ENCODE measurements around the gene ZNF579.
"Not testable (repeated sequence)": the region's sequence is repeated elsewhere in the genome, so short reads cannot be mapped to it uniquely, and the experiment has no call there.

The ZNF579 gene

DNA sequence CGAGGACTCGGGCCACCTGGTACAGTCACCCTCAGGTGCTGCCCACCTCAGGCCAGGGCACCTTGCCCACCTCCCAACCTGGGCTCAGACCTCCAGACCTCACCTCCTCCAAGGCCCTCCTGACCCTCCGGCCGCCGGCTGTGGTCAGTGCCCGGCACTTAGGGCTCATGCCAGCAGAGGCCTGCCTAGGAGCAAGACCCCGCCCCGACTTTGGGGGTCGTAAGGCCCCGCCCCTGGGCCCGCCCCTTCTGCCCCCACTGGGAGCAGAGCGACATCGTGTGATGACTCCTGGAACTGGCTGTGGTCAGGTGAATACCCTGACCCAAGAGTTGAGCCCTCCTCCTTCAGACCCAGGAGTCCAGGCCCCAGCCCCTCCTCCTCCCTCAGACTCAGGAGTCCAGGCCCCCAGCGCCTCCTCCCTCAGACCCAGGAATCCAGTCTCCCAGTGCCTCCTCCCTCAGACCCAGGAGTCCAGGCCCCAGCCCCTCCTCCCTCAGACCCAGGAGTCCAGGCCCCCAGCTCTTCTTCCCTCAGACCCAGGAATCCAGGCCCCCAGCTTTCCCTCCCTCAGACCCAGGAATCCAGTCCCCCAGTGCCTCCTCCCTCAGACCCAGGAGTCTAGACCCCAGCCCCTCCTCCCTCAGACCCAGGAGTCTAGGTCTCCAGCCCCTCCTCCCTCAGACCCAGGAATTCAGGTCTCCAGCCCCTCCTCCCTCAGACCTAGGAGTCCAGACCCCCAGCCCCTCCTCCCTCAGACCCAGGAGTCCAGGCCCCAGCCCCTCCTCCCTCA lies 43.5 kb downstream of the ZNF579 start, which contains the start of gene SBK2:
TSS of gene SBK2 (minus strand) at position 183 of the 790 bp plus-strand sequence. CDS start 839 bp downstream, outside the sequence.
- DNase-seq, result no peak

DNA sequence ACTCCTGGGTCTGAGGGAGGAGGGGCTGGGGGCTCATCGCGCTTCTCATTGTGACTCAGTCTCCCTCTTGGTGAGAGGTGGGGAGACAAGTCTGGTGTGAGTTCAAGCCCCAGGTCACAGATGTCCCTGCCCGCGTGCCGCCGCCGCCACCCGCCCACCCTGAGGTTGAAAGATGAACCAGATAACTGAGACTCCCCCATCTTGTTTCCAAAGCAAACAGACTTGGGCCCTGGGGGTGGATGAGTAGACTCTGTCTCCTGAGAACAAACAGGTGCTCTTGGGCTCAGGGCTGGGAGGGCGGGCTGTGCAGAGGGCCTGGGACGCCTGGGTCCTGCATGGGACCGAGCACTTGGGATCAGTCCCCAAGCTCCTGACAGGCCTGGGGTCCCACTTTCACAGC lies 44.3 kb downstream of the ZNF579 start:
- DNase-seq, result no peak

DNA sequence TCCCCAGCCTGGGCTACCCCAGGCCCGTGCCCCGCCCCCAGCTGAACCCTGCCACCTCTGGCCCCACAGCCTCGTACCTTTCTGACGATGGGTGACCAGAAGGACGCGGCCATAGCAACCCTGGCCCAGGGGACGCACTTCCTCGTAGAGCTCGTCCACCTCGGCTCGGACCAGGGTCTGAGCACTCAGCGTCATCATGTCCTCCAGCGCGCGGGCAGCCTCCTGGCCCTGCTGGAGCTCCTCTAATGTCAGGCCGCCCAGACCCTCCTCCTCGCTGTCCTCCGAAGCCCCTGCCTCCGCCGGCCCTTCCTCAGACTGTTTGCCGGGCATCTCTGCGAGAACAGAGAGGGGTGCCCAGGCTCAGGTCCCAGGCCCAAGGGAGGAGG lies 44.7 kb downstream of the ZNF579 start:
- DNase-seq, result no peak

DNA sequence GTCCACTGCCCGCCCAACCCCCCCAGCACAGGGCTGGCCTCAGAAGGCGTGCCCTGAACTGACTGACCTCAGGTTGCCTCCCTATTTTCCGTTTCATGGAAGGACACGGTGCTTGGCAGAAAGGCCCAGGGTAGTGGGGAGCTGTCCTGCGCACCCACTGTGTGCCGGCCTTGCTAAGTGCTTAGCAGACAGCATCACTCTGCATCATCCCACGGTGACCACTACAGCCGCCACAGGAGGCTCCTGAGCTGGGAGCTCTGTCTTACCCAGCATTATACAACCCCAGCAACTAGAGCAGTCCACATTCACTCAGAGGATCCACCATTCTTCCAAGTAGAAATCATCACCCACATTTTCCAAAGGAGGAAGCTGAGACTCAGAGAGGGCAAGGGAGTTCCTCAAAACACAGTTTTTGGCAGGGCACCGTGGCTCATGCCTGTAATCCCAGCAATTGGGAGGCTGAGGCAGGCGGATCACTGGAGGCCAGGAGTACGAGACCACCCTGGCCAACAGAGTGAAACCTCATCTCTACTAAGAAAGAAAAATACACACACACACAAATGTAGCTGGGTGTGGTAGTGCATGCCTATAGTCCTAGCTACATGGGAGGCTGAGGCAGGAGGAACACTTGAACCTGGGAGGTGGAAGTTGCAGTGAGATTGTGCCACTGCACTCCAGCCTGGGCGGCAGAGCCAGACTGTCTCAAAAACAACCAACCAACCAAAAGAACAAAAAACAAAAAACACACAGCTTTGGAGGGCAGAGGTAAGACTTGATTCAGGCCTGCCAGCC lies 45.3 kb downstream of the ZNF579 start:
- no peak for DNase-seq

DNA sequence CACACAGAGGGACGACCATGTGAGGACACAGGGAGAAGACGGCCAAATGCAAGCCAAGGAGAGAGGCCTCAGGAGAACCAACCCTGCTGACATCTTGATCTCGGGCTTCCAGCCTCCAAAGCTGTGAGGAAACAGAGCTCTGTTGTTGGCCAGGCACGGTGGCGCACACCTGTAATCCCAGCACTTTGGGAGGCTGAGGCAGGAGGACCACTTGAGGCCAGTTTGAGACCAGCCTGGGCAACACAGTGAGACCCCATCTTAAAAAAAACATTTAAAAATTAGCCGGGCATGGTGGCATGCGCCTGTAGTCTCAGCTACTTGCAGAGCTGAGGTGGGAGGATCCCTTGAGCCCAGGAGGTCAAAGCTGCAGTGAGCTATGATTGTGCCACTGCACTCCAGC lies 46.4 kb downstream of the ZNF579 start:
- DNase-seq, result not testable (repeated sequence)

DNA sequence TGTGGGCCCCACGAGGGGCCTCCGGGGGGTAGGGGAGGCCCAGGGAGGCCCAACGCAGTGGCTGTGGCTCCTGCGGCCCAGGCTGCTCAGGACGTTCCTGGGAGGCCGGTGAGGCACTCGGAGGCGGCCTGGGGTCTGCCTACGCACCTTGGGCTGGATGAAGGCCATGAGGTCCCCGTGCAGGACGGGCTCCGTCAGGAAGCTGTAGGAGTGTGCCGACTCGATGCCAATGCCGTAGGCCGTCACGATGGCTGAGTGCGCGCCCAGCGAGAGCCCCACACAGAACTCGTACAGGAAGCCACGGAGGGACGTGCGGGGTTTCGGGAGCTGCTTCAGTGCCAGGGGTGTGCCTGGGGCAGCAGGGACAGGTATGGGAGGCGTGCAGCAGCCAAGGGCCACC lies 49.7 kb downstream of the ZNF579 start:
- no peak for DNase-seq

DNA sequence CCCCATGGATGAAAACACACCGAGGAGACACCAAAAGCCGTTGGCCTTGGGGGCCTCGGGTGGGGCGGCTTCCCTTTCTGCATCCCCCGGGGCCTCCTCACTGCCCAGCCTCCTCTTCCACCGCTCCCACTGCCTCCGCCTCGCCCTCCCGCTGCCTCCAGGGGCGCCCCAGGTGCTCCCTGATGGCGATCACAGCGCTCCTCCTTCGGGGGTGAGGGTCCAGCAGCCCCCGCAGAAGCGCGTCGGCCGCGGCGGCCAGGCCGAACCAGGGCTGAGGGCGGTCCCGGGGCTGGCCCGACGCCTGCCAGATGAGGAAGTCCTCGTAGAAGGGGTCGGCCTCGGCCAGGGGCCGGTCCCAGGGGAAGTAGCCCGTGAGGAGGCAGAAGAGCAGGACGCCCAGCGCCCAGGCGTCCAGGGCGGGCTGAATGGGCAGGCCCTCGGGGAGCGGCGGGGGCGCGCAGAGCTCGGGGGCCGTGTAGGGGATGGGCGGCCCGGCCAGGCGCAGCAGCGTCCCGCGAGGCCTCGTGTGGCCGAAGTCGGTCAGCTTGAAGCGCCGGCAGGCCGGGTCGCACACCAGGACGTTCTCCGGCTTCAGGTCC lies 50.9 kb downstream of the ZNF579 start:
- no peak for DNase-seq

DNA sequence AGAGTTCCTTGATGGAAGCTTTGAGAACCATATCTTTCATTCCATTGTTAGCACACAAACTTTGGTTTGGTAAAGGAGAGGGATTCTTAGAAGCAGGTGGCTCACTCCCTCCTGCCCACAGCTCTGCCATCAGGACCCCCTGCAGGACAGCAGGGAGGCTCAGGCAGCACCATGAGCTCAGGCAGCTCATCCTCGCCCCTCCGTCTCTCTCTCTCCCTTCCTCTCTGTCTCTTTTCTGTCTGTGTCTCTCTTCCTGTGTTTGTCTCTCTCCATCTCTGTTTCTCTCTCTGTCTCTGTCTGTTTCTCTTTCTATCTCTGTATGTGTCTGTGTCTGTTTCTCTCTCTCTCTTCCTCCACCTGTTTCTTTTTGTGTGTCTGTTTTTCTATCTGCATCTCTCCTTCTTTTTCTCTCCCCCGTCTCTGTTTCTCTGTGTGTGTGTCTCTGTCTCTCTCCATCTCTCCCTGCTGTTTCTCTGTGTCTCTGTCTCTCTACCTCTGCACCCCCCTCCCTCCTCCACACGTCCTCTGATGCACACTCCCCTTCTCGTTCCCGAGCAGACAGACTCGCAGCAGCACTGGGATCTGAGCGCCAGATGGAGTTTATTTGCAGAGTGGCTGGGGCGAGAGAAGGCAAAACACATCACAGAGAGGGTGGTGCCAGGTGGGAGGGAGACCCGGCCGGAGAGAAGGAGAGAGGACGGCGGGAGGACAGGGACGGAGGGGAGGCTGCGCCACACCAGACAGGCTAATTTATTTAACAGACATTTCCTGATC lies 52.4 kb downstream of the ZNF579 start:
- no peak for DNase-seq

DNA sequence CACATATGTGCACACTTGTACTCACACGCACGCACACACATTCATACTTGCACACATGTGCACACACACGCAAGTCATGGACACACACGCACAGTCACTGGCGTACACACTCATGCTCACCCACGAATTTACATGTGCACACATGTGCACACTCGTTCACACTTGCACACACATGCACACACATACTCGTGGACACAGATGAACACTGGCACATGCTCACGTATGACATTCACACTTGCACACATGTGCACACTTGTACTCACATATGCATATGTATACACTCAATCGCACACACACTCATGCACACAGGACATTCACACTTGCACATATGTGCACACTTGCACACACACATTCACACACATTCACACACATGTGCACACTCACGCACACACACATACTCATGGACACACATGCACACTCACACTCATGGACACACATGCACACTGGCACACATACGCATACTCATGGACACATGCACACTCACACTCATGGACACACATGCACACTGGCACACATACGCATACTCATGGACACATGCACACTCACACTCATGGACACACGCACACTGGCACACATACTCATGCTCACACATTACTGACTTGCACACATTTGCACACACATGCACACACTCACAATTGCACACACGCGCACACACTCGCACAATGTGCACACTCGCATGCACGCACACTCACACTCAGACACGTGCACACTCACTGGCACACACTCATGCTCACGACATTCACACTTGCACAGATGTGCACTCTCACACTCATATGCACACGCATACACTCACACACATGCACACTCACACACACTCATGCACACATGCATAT lies 53.2 kb downstream of the ZNF579 start:
- DNase-seq, result no peak

Data from activated naive CD4-positive, alpha-beta T cell treated with anti-CD3 and anti-CD28 coated beads, Interleukin-2, amount 50 U/mL, for 16 hours (primary cell).